Measurements from ENCODE around the gene TRAF6. TPM values are rescaled to one million over a fixed set of nuclear protein-coding genes. Genes with fewer than 3 reads are reported as not detected.

Gene TRAF6
- total RNA-seq, 1 donor from 2014 or later: 7.6 TPM

- no peak for DNase-seq (ENCODE audit: low read depth, low spot score)
These were observed 51.0 kb downstream of the TRAF6 start for GRCh38 chr11:36459046-36459445.

- DNase-seq (ENCODE audit: low read depth, low spot score): no peak
These were observed 51.8 kb downstream of the TRAF6 start for GRCh38 chr11:36458129-36458915.

DNA sequence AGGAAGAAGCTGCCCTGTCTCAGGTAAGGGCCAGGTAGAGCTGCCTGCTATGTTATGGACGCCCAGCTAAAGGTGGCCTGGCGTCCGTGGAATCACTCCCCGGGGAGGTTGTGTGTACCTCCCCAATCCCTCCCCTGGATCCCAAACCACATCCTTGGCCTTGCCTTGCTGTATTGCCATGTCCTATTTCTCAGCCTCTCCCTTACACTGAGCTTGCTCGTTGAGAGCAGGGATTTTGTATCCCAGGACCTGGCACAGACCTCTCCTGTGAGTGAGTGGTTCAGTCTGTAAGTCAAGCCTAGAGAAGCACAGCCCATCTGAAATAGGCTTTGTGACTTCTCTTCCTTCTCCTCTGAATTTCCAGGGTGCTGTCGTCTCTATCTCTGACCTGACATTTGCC is 53.9 kb downstream of the TRAF6 start:
- no peak for DNase-seq (ENCODE audit: low read depth, low spot score)

GRCh38 chr11:36455658-36456111 is 54.4 kb downstream of the TRAF6 start:
- peak; percentile 41 for DNase-seq (ENCODE audit: low read depth, low spot score)

- no peak for DNase-seq (ENCODE audit: low read depth, low spot score)
These were observed 55.0 kb downstream of the TRAF6 start for GRCh38 chr11:36454941-36455631.

DNA sequence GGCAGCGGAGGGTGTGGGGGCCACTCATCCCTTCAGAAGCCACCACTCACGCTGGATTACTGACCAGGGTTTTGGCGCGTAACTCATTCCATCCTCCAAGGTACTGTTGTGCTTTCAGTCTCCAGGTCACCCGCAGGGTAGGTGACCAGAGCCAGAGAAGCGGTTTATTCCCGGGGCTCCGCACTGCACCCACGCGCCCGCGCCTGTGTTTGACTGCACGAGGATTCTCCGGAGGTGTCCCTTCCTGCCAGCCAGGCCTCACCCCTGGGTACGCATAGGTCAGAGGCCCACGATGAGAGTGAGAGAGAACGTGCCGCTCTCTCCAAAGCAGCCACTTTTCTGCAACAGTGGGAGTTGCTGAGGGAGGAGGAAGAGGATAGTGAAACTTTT is 55.5 kb downstream of the TRAF6 start:
- DNase-seq (ENCODE audit: low read depth, low spot score): no peak

GRCh38 chr11:36453678-36454077 is 56.4 kb downstream of the TRAF6 start:
- DNase-seq (ENCODE audit: low read depth, low spot score): no peak

GRCh38 chr11:36452961-36453360 is 57.1 kb downstream of the TRAF6 start:
- DNase-seq (ENCODE audit: low read depth, low spot score): no peak

GRCh38 chr11:36452236-36452940 is 57.7 kb downstream of the TRAF6 start:
- no peak for DNase-seq (ENCODE audit: low read depth, low spot score)

DNA sequence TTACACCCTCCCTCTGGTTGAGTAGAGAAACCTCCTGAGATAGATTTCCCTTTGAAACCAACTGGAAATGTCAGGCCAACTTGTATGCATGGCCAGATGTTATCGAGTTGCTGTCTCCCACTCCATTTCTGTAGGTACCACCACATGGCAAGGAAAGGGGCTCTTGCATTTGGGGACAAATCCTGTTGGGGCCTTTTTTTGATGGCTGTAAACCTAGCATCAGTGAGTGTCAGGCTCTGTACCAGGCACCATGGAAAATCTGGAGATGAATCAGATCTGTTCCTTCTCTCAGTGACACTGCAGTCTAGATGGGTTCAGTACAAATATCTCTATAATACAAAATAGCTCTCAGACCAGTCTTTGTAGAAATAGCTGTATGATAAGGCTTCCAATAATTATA is 58.4 kb downstream of the TRAF6 start:
- no peak for DNase-seq (ENCODE audit: low read depth, low spot score)

- DNase-seq (ENCODE audit: low read depth, low spot score): no peak
These were observed 59.0 kb downstream of the TRAF6 start for GRCh38 chr11:36451045-36451444.

DNA sequence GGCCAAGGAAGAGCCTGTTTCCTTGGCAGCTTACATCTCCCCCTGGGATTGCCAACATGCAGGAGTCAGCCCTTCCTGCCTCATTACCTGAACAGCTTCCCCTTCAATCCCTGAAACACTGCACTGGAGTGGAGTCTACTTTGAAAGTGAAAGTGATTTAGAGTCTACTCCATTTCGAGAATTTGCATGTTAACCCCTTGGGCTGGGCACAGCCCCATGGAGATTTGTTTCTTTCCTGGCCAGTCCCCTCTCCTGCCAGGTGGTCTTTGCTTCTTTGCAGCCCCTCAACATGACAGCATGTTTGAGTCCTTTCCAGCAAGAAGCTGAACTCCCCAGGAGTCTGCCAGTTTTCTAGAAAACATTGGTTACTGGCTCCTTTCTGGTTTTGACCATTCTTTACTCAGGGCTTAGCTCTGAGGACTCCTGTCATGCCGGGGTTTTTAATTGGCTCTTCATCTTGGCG is 59.9 kb downstream of the TRAF6 start:
- DNase-seq (ENCODE audit: low read depth, low spot score): no peak

- DNase-seq (ENCODE audit: low read depth, low spot score): no peak
These were observed 60.4 kb downstream of the TRAF6 start for GRCh38 chr11:36449561-36450096.

DNA sequence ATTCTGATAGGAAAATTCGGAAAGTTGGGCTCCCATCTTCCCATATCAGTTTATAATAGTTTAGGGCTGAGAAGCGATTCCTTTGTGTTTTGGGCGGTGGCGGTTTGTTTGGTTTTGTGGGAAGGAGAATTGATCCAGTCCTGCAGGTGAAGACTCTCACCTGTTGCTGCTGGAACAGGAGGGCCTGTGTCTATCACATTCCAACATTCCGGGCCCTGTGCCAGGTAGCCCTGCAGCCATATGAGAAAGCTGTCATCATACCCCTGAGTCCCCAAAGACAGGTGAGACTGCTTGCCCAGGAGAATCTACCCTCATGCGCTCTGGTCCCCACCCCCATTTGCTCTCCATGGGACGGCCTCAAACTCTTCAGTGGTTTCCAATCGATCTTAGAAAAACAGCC is 62.1 kb downstream of the TRAF6 start:
- DNase-seq (ENCODE audit: low read depth, low spot score): no peak

DNA sequence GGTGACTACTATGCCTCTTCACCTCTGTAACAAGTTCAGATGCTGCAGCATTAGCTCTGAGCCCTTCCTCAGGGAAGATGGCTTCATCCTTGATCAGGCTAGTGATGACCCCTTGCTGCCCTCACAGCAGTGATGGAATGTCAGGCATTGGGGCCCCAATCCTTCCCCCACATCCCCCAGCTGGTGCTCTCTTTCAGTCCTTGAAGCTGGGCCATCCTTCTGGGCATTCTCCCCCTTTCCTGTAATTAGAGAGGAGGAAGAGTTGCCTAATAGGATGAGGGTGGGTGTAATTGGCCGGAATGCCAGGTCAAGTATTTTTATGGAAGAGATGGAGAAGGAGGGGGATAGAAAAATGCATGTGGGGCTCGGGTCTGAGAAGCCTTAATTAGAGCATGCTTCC is 62.6 kb downstream of the TRAF6 start:
- no peak for DNase-seq (ENCODE audit: low read depth, low spot score)

DNA sequence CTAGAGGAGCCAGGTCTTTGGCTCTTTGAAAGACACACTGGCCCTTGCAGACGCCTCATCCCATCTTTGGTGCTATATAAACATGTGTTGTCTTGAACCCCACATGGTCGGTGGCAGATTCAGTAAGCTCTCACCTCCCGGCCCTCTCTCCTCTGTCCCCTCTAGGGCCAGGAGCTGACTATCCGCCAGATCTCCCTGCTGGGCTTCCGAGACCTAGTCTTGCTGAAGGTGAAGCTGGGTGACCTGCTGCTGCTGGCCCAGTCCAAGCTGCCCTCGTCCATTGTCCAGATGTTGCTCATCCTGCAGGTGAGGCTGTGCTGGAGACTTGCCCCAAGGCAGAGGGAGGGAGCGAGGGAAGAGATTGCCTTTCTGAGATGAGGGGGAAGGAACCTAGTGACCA is 63.9 kb downstream of the TRAF6 start:
- no peak for DNase-seq (ENCODE audit: low read depth, low spot score)

DNA sequence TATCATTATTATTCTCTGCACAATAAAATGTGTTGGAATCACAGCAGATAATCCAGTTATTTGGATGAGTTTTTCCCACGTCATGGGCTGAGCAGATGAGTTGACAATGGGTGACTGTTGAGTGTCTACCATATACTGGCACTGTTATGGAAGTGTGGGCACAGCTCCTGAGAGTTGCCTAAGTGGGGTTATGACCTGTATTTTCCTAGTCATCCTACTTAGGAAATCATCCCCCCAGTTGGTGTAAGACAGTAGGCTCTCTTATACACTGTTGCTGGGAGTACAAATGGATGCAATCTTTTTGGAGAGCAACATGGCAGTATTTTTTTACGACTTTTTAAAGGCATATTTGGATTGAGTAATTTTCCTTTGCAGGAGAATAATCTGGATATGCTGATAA is 66.4 kb downstream of the TRAF6 start:
- DNase-seq (ENCODE audit: low read depth, low spot score): no peak

GRCh38 chr11:36441610-36442208 is 68.4 kb downstream of the TRAF6 start:
- no peak for DNase-seq (ENCODE audit: low read depth, low spot score)

DNA sequence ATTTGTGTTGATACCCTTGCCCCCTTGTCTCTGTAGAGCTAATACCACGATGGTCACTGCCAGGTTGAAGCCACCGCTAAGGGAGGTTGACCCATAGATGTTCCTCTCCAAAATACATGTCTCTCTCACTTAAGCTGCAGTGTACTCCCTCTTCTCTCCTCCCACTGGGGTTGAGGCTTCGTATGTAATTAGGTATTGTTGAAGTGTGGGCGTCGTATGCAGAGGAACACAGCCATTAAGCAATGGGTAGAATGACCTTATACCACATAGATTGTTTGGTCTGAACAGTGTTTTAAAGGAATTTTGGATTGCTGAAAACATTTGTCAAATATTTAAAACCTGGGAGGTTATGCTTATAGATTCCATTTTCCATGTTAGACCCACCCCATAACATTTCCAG is 71.9 kb downstream of the TRAF6 start:
- DNase-seq (ENCODE audit: low read depth, low spot score): no peak

DNA sequence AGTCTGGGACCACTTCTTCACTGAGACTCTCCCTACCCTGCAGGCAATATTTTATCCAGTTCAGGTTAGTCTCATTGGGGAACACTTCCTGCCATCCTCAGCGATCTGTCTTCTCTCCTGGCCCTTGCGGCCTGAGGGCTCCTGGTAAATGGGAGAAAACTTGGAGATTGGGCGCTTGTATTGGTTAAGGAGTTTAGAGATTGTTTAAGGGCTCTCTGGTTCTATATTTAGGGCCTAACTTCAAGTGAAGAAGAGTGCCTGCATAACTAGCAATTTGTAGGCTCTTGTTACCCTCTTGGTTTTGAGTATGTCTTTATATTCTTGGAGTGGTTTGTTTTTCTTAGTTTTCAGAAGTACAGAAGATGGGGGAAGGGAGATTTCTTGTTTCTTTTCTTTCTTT is 72.7 kb downstream of the TRAF6 start:
- DNase-seq (ENCODE audit: low read depth, low spot score): no peak

All from pulmonary artery endothelial cell (primary cell).